C4-2B (cell line): ENCODE data around the gene HMG20B.

Experiments
- H3K27ac ChIP-seq: fragments of 450-650 bp; 2 replicates; pipeline ENCODE4 v1.5.1; 2017
- ZFX ChIP-seq: fragments of 450-650 bp; IDR thresholded peaks from 2 replicates; pipeline ENCODE4 v1.6.1; 2017
- TF ChIP-seq, protein P1 (sequence below): fragments of 450-650 bp; conservative IDR thresholded peaks from 2 replicates; pipeline ENCODE4 v1.5.1; 2017; ENCODE audit warnings: mild to moderate bottlenecking

The HMG20B gene

DNA sequence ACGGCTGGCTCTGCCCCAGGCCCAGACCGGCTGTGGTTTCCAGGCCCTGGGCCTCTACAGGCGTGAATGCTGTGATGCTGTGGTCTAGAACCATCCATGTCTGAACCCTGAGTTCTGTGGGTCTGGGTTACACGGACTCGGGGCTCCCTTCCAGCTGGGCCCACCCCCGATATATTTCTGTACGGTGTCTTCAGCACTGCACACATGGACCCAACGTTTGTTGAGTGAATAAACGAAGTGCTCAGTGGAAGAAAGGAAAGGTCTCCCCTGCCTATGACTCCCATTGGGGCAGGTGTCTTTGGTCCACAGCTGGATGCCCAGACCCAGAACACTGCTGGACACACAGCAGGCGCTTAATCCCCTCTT is 27.1 kb upstream of the HMG20B start:
- TF ChIP-seq, protein P1, sequence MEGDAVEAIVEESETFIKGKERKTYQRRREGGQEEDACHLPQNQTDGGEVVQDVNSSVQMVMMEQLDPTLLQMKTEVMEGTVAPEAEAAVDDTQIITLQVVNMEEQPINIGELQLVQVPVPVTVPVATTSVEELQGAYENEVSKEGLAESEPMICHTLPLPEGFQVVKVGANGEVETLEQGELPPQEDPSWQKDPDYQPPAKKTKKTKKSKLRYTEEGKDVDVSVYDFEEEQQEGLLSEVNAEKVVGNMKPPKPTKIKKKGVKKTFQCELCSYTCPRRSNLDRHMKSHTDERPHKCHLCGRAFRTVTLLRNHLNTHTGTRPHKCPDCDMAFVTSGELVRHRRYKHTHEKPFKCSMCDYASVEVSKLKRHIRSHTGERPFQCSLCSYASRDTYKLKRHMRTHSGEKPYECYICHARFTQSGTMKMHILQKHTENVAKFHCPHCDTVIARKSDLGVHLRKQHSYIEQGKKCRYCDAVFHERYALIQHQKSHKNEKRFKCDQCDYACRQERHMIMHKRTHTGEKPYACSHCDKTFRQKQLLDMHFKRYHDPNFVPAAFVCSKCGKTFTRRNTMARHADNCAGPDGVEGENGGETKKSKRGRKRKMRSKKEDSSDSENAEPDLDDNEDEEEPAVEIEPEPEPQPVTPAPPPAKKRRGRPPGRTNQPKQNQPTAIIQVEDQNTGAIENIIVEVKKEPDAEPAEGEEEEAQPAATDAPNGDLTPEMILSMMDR = no peak
- no peak for TF ChIP-seq ZFX
- no peak overlapping the region for H3K27ac ChIP-seq

DNA sequence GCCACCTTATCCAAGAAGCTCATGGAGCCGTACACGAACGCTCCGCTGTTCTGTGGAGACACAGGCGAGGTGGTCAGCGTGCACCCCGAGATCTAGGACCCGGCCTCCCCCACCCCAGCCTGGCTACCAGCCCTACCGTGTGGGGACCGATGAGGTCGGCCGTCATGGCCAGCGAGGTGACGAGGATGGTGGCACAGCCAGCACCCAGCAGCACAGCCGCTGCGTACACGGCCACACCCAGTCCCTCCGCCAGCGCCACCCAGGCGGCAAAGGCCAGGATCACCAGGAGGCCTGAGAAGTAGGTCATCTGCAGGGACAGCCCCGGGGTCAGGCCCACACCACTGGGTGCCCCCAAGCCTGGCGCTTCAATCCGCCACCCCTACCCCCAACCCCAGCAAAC is 26.6 kb upstream of the HMG20B start:
- TF ChIP-seq ZFX = no peak
- TF ChIP-seq, protein P1 = no peak
- no peak overlapping the region for H3K27ac ChIP-seq

DNA sequence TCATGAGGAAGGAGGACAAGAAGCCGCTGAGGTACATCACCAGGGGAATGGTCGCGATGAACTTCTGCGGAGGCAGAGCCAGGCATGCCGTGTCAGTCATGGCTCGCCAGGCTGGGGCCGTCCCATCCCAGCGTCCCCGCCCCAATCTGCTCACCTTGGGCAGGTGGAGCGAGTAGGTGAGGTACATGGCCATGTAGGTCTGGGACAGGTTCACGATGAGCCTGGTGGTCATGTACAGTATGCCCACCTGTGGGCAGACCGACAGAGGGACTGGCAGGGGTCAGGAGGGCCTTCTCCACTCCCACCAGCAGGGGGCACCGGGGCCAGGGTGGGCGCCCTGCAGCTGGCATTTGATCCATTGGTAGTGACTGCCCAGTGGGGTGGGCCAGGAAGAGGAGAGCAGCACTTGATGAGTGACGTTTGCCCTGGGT is 25.4 kb upstream of the HMG20B start:
- no peak for TF ChIP-seq ZFX
- TF ChIP-seq, protein P1 = peak; percentile 85

DNA sequence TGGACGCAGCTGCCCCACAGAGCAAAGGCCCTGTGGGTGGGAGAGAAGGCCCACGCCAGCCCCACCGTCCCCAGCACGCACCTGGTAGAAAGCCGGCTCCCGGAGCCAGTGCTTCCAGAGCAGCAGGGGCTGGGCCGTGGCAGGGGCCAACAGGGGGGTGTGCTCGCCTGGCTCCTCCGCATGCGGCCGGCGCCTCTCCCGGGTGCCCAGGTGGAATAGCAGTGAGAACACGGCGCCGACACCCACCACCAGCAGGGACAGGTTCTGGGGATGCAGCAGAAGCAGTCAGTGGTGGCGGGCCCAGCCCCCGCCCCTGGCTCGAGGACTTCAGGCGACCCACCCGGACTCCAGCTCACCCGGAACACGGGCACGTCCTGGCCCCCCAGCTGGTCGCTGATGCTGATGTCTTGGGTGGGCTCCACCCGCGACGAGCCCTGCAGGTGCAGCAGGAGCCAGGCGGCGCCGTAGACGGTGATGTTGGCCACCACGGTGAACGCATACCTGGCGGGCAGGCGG is 24.9 kb upstream of the HMG20B start:
- TF ChIP-seq, protein P1 = peak; percentile 64
- no peak for TF ChIP-seq ZFX
- H3K27ac ChIP-seq = no peak overlapping the region

More for the DNA sequence above, 25.4 kb upstream of the HMG20B start:
- no peak overlapping the region for H3K27ac ChIP-seq

DNA sequence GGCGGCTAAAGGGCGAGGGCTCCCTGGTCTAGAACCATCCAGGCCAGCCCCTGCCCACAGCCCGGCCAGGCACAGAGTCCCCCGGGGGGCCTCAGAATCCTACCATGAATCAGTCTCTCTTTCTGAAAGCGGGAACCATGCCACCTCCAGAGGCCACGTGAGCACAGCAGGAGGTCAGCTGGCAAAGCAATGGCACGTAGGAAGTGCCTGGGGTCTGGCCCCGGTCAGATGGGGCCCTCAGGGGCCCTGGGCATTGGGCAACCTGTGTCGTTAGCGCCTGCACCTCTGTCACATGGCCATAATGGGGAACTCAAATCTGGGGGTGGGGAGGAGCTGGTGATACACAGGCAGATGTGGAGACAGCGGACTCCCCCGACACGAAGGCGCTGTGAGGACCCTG is 24.1 kb upstream of the HMG20B start:
- no peak for TF ChIP-seq ZFX
- TF ChIP-seq, protein P1 = no peak
- H3K27ac ChIP-seq = no peak overlapping the region

DNA sequence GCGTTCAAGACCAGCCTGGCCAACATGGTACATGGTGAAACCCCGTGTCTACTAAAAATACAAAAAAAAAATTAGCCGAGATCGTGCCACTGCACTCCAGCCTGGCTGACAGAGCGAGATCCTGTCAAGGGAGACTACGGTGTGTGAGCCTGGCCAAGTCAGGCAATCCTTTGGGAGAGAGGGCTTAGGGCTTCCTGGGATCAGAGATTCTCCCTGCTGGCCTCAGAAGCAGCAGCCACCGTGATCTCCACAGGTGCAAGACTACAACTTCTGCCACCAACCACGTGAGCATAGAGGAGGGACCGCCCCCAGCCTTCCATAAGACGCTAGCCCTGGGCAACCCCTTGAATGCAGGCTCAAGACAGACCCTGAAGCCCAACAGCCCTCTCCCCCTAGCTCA is 22.9 kb upstream of the HMG20B start:
- H3K27ac ChIP-seq = no peak overlapping the region
- no peak for TF ChIP-seq ZFX
- TF ChIP-seq, protein P1 = no peak

DNA sequence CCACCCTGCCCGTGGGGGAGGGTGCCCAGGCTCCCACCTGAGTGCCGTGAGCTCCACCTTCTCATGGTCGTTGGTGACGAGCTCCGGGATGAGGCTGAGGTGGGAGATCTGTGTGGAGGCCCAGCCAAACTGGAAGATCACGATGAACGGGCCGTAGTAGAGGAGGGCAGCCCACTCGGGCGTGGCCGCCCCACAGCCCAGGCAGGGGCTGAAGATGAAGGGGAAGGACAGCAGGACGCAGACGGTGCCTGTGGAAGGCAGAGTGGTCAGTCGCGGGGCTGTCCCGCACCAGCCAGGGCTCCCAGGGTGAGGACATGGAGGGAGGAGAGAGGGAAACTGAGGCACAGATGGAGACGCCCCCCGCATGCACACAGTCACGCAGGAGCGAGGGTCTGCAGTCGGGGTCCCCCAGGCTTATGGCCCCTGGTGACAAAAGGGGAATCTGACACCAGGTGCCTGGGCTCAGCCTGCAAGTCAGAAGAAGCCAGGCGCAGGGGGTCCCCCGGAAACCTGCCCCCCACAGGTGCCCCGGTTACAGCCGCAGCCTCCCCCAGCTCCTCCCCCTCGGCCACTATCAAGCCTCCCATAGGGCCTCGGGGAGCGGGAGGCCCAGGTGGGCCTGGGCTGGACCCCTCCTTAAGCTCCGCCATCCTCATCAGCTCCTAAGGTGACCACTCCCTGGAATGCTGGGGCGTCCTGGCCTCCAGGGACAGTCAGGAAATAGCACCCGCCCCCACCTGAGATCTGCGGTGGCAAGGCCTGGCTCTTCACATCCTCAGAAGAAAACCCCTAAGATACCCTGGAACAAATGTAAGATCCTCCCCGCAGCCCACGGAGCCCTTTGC is 21.6 kb upstream of the HMG20B start:
- TF ChIP-seq, protein P1 = no peak
- TF ChIP-seq ZFX = no peak

More for the DNA sequence above, 21.6 kb upstream of the HMG20B start:
- no peak overlapping the region for H3K27ac ChIP-seq
